H1 (cell line): Measurements from ENCODE around the gene TSC2. TPM values are rescaled to one million over a fixed set of nuclear protein-coding genes. Genes with fewer than 3 reads are reported as not detected.
"Not testable (repeated sequence)": the region's sequence is repeated elsewhere in the genome, so short reads cannot be mapped to it uniquely, and the experiment has no call there.

Experiments used
- CTCF ChIA-PET: fragments of 300-600 bp; sonication (Branson Sonifier 250); formaldehyde crosslinking; loops from one replicate; lab custom pipeline; 2021; ENCODE audit not compliant: partially characterized antibody; lab: Charles Lee
- POLR2A ChIA-PET: fragments of 300-600 bp; sonication (Branson Sonifier 250); formaldehyde crosslinking; loops from one replicate; lab custom pipeline; 2021; ENCODE audit warnings: inconsistent platforms; ENCODE audit not compliant: partially characterized antibody; lab: Charles Lee
- DNase-seq, 2 experiments: peaks; one replicate each; pipeline versions ENCODE4 v3.0.0 to v3.0.0-alpha.2; 2010 to 2022; ENCODE audit warnings: low spot score in 2 of 2, low read depth in 1 of 2, mixed read lengths in 1 of 2
- FAIRE-seq: peaks from 2 replicates; lab custom pipeline; 2011; peaks lifted over from hg19 to GRCh38; lab: Jason Lieb, UNC
- H2AFZ ChIP-seq: 2 replicates; pipeline ENCODE4 v1.8.1; 2012; ENCODE audit warnings: low read length, inconsistent platforms
- H2AK5ac ChIP-seq: 2 replicates; pipeline ENCODE4 v1.6.1; 2013; ENCODE audit warnings: low read depth, low read length
- H2BK120ac ChIP-seq: replicated peaks from 2 replicates; pipeline ENCODE3; 2013; ENCODE audit warnings: low read depth, low read length, inconsistent platforms
- H2BK12ac ChIP-seq: 2 replicates; pipeline ENCODE4 v1.6.1; 2013; ENCODE audit warnings: low read depth, low read length
- H2BK15ac ChIP-seq: 2 replicates; pipeline ENCODE4 v1.6.1; 2013; ENCODE audit warnings: low read length
- H2BK20ac ChIP-seq: 2 replicates; pipeline ENCODE4 v1.6.1; 2013; ENCODE audit warnings: low read length
- H2BK5ac ChIP-seq: 2 replicates; pipeline ENCODE4 v1.6.1; 2013; ENCODE audit warnings: low read depth, low read length
- H3K14ac ChIP-seq: 2 replicates; pipeline ENCODE4 v1.6.1; 2013; ENCODE audit warnings: inconsistent platforms; ENCODE audit not compliant: insufficient read length
- H3K18ac ChIP-seq: 2 replicates; pipeline ENCODE4 v1.6.1; 2013; ENCODE audit warnings: low read length; ENCODE audit errors: extremely low read depth
- H3K23ac ChIP-seq: 2 replicates; pipeline ENCODE4 v1.6.1; 2013; ENCODE audit warnings: inconsistent platforms; ENCODE audit not compliant: insufficient read length
- H3K23me2 ChIP-seq: 2 replicates; pipeline ENCODE4 v1.6.1; 2013; ENCODE audit warnings: low read depth, low read length
- H3K27ac ChIP-seq: 2 replicates; pipeline ENCODE4 v1.6.1; 2011; ENCODE audit warnings: low read depth, low read length, inconsistent platforms
- H3K27me3 ChIP-seq, 4 experiments: replicated peaks in 1 of 4; 1 replicate in 1 of 4; 2 replicates in 3 of 4; pipeline versions ENCODE4 v1.6.1 to v1.8.1; 2011 to 2013; ENCODE audit warnings: low read length in 3 of 4, mild to moderate bottlenecking in 3 of 4, inconsistent platforms in 2 of 4, mixed read lengths in 2 of 4, moderate library complexity in 1 of 4; ENCODE audit not compliant: control insufficient read depth in 3 of 4, insufficient read depth in 3 of 4; ENCODE audit errors: extremely low read depth in 1 of 4
- H3K36me3 ChIP-seq, 4 experiments: 2 replicates each; pipeline versions ENCODE4 v1.6.1 to v1.8.1; 2011 to 2013; ENCODE audit warnings: mild to moderate bottlenecking in 4 of 4, low read length in 3 of 4, moderate library complexity in 2 of 4, control low read depth in 1 of 4, inconsistent platforms in 1 of 4; ENCODE audit not compliant: insufficient read depth in 4 of 4, control insufficient read depth in 2 of 4
- H3K4ac ChIP-seq: replicated peaks from 2 replicates; pipeline ENCODE3; 2013; ENCODE audit warnings: low read length, low read depth, mixed read lengths, inconsistent platforms; ENCODE audit not compliant: insufficient read length
- H3K4me1 ChIP-seq, 4 experiments: replicated peaks in 1 of 4; 1 replicate in 1 of 4; 2 replicates in 3 of 4; pipeline versions ENCODE4 v1.6.1 to v1.8.1; 2011 to 2013; ENCODE audit warnings: low read length in 3 of 4, inconsistent platforms in 2 of 4, mixed read lengths in 1 of 4; ENCODE audit not compliant: insufficient read depth in 4 of 4, control insufficient read depth in 3 of 4
- H3K4me2 ChIP-seq, 2 experiments: 2 replicates each; pipeline versions ENCODE4 v1.6.1 to v1.8.1; 2011 to 2013; ENCODE audit warnings: low read depth in 2 of 2, low read length in 2 of 2, control low read depth in 1 of 2, inconsistent platforms in 1 of 2, mild to moderate bottlenecking in 1 of 2; ENCODE audit not compliant: insufficient read depth in 1 of 2
- H3K4me3 ChIP-seq, 4 experiments: fragments of 200-600, 300-600 bp in 1 of 4; sonication (generic), shearing (Covaris generic), sonication (Bioruptor Twin) in 1 of 4; 2 replicates each; pipeline versions ENCODE4 v1.5.1 to v1.8.1; 2011 to 2016; ENCODE audit warnings: low read length in 4 of 4, low read depth in 3 of 4, control low read depth in 2 of 4, inconsistent platforms in 2 of 4, mild to moderate bottlenecking in 2 of 4, mixed read lengths in 1 of 4, moderate library complexity in 1 of 4; ENCODE audit not compliant: insufficient read depth in 2 of 4; ENCODE audit errors: extremely low read depth in 1 of 4
- H3K56ac ChIP-seq: replicated peaks from 2 replicates; pipeline ENCODE3; 2013; ENCODE audit warnings: low read depth, mild to moderate bottlenecking, mixed read lengths, low read length, inconsistent platforms; ENCODE audit not compliant: insufficient read length
- H3K79me1 ChIP-seq: 2 replicates; pipeline ENCODE4 v1.6.1; 2013; ENCODE audit warnings: low read depth, low read length, control low read depth
- H3K79me2 ChIP-seq, 2 experiments: 2 replicates each; pipeline versions ENCODE4 v1.6.1 to v1.8.1; 2012 to 2013; ENCODE audit warnings: low read length in 2 of 2, mild to moderate bottlenecking in 2 of 2, inconsistent platforms in 1 of 2; ENCODE audit not compliant: insufficient read depth in 2 of 2, control insufficient read depth in 1 of 2
- H3K9ac ChIP-seq, 4 experiments: replicated peaks in 1 of 4; 1 replicate in 1 of 4; 2 replicates in 3 of 4; pipeline versions ENCODE4 v1.6.1 to v1.8.1; 2011 to 2013; ENCODE audit warnings: low read depth in 3 of 4, low read length in 3 of 4, control low read depth in 2 of 4, mild to moderate bottlenecking in 2 of 4, moderate library complexity in 2 of 4, inconsistent platforms in 1 of 4; ENCODE audit errors: extremely low read depth in 1 of 4
- H3K9me3 ChIP-seq, 2 experiments: 2 replicates each; pipeline versions ENCODE4 v1.6.1 to v1.8.1; 2012 to 2013; ENCODE audit warnings: mild to moderate bottlenecking in 2 of 2, moderate library complexity in 2 of 2, control low read depth in 1 of 2, inconsistent platforms in 1 of 2, low read depth in 1 of 2, low read length in 1 of 2, mixed read lengths in 1 of 2; ENCODE audit not compliant: insufficient read depth in 2 of 2
- H4K20me1 ChIP-seq, 2 experiments: replicated peaks in 1 of 2; 2 replicates each; pipeline versions ENCODE3 to v1.8.1; 2011 to 2013; ENCODE audit warnings: inconsistent platforms in 2 of 2, low read length in 2 of 2, mild to moderate bottlenecking in 1 of 2; ENCODE audit not compliant: insufficient read depth in 2 of 2, control insufficient read depth in 1 of 2
- H4K5ac ChIP-seq: 2 replicates; pipeline ENCODE4 v1.6.1; 2013; ENCODE audit warnings: low read length, low read depth, mixed read lengths, inconsistent platforms; ENCODE audit not compliant: insufficient read length
- H4K8ac ChIP-seq: 2 replicates; pipeline ENCODE4 v1.8.0; 2013; ENCODE audit warnings: mild to moderate bottlenecking, moderate library complexity, low read length, inconsistent platforms; ENCODE audit not compliant: insufficient read depth; ENCODE audit errors: extremely low read depth
- H4K91ac ChIP-seq: replicated peaks from 2 replicates; pipeline ENCODE3; 2013; ENCODE audit warnings: low read length, mixed read lengths, inconsistent platforms; ENCODE audit not compliant: insufficient read length
- WGBS, 2 experiments: shearing (Covaris generic) in 1 of 2; methylation state at CpG; one replicate each; pipeline versions ENCODE4 v1.1.6 to v1.1.7; 2013 to 2015; ENCODE audit warnings: low lambda C conversion rate in 2 of 2, mixed read lengths in 2 of 2, inconsistent platforms in 1 of 2, low coverage in 1 of 2, missing lambda C conversion rate in 1 of 2; ENCODE audit not compliant: insufficient replicate concordance in 2 of 2, insufficient coverage in 1 of 2, insufficient read length in 1 of 2; ENCODE audit errors: extremely low coverage in 1 of 2, missing lambda C conversion rate in 1 of 2; 5-methylcytosine and 5-hydroxymethylcytosine counted together
- polyA plus RNA-seq, 7 experiments: library from polyadenylated mRNA; depleted of rRNA in 3 of 7; stranded (reverse) in 5 of 7; unstranded in 2 of 7; fragments of >200 nt in 5 of 7; fragments of 200-250 nt in 2 of 7; gene quantifications; 1 replicate in 5 of 7; 2 replicates in 1 of 7; 4 replicates in 1 of 7; pipeline versions ENCODE4 v1.2.1 to v1.2.3, GENCODE V29; 2011 to 2013; ENCODE audit warnings: missing spikeins in 2 of 7, mixed read lengths in 2 of 7
- total RNA-seq: library from RNA; stranded (reverse); fragmentation: NEBNext Ultra II Directional; extraction: Animal tissue kit (Norgen Biotek cat#: 25700); gene quantifications from 2 replicates; pipeline ENCODE4 v1.2.1, GENCODE V29; 2021

TSC2 gene
- total and polyA plus RNA-seq, 2 of the 8 experiments (the other 6 are each of a cell fraction or from before 2014, with no cell fraction given): 65.9 to 96.6 TPM

DNA sequence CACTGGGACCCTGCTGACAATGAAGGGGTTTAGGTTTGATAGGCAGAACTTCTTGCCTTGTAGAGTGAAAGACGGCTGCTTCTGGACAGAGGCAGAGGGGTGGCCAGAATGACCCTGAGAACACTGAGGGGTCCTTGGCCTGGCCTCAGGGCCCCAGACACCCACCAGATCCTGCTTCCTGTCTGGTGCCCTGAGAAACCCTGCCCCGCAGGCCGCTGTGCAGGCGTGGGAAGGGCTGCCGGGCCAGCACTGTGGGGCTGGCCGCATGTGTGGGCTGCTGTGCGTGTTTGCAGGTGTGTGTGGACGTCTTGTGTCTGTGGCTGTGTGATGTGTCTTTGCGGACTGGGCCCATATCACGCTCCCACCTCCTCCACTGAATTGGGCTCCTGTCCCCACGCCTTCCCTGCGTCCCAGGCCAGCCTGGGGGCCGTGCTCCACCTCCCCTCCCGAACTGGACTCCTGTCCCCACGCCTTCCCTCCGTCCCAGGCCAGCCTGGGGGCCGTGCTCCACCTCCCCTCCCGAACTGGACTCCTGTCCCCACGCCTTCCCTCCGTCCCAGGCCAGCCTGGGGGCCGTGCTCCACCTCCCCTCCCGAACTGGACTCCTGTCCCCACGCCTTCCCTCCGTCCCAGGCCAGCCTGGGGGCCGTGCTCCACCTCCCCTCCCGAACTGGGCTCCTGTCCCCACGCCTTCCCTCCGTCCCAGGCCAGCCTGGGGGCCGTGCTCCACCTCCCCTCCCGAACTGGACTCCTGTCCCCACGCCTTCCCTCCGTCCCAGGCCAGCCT is 13.7 kb upstream of the TSC2 start:
- not testable (repeated sequence) for DNase-seq, H2BK12ac ChIP-seq, FAIRE-seq, H3K23ac ChIP-seq, H4K91ac ChIP-seq, H3K27ac ChIP-seq, H3K4me3 ChIP-seq, H3K56ac ChIP-seq, H2BK20ac ChIP-seq, H2AK5ac ChIP-seq, H4K5ac ChIP-seq, H4K20me1 ChIP-seq, H3K9me3 ChIP-seq, H3K79me1 ChIP-seq, H3K79me2 ChIP-seq, H3K36me3 ChIP-seq, H2BK15ac ChIP-seq, H2AFZ ChIP-seq, H3K23me2 ChIP-seq, H4K8ac ChIP-seq, H3K4ac ChIP-seq, H3K9ac ChIP-seq, H3K4me2 ChIP-seq, H3K27me3 ChIP-seq, H2BK5ac ChIP-seq, H2BK120ac ChIP-seq, H3K4me1 ChIP-seq, H3K14ac ChIP-seq, H3K18ac ChIP-seq
- ChIA-PET POLR2A (interaction anchor here (0.6 to 2.4 kb wide), 4 partner anchors 7 to 51 kb away, joined by 3 to 9 read pairs (median 3); no protein-coding TSS in a partner anchor), CTCF (interaction anchor here (1.0 to 2.3 kb wide), 4 partner anchors 12 to 19 kb away, joined by 3 to 16 read pairs (median 3); no protein-coding TSS in a partner anchor)
- WGBS, 2 experiments: 86% methylated on average over 11 of the region's 32 CpGs; no CpG with 5 or more reads in 1 of the 2 experiments
